ENCODE results near the gene NCOA1.

GRCh38 chr2:24514820-24515219, 23.8 kb downstream of the NCOA1 start:
- TF ChIP-seq YY1 (IDR thresholded peaks at IDR 0.05; ENCODE audit: insufficient read depth, insufficient read length) (no peak), ZNF274 (IDR thresholded peaks at IDR 0.05; ENCODE audit: low read depth, low read length) (no peak)

All from NT2/D1 (cell line).